HL-60 (cell line): ENCODE measurements around the gene NT5DC3.

Source experiments
- DNase-seq, 2 experiments: peaks; one replicate each; pipeline ENCODE4 v3.0.0-alpha.2; 2010 to 2020; ENCODE audit warnings: low read depth in 1 of 2, low spot score in 1 of 2
- H3K27ac ChIP-seq: fragments of 250-450 bp; sonication (Bioruptor Pico); replicated peaks from 2 replicates; pipeline ENCODE4 v1.5.1; 2020; ENCODE audit warnings: mild to moderate bottlenecking, moderate library complexity
- H3K27me3 ChIP-seq: fragments of 250-450 bp; sonication (Bioruptor Pico); 2 replicates; pipeline ENCODE4 v1.5.1; 2021; ENCODE audit warnings: mild to moderate bottlenecking, moderate library complexity; ENCODE audit not compliant: insufficient read depth, poor library complexity, severe bottlenecking
- H3K4me3 ChIP-seq: replicated peaks from 2 replicates; pipeline ENCODE4 v1.5.1; 2011; ENCODE audit warnings: mild to moderate bottlenecking, control low read depth, low read length; ENCODE audit not compliant: insufficient read depth
- CTCF ChIP-seq: IDR thresholded peaks from one replicate; pipeline ENCODE4 v1.5.1; 2011; ENCODE audit warnings: low read length, control low read depth, inconsistent platforms; ENCODE audit not compliant: insufficient read depth
- GABPA ChIP-seq: IDR thresholded peaks from 2 replicates; pipeline ENCODE4 v1.6.1; 2012; ENCODE audit warnings: low read depth
- POLR2AphosphoS5 ChIP-seq: IDR thresholded peaks from 2 replicates; pipeline ENCODE4 v1.6.1; 2012; ENCODE audit warnings: low read depth
- REST ChIP-seq: IDR thresholded peaks from 2 replicates; pipeline ENCODE4 v1.6.1; 2012; ENCODE audit warnings: low read depth; ENCODE audit not compliant: insufficient replicate concordance
- SPI1 ChIP-seq: IDR thresholded peaks from 2 replicates; pipeline ENCODE4 v1.6.1; 2012; ENCODE audit warnings: low read depth, mild to moderate bottlenecking, borderline replicate concordance

Gene NT5DC3

GRCh38 chr12:103832048-103832997 lies 8.7 kb downstream of the NT5DC3 start:
- H3K27ac ChIP-seq = peak overlapping the region; percentile 39
- DNase-seq = no peak
- no peak for TF ChIP-seq GABPA
- peak; percentile 86 for TF ChIP-seq SPI1

GRCh38 chr12:103830730-103831320 lies 10.2 kb downstream of the NT5DC3 start:
- DNase-seq = no peak
- Histone ChIP-seq H3K27me3 (no peaks in the 10 kb centered on the region), H3K27ac (no peak overlapping the region), H3K4me3 (no peak overlapping the region)
- no peak for TF ChIP-seq POLR2AphosphoS5

More at GRCh38 chr12:103832048-103832997, 8.7 kb downstream of the NT5DC3 start:
- H3K4me3 ChIP-seq = no peak overlapping the region
- no peaks in the 10 kb centered on the region for H3K27me3 ChIP-seq

- Histone ChIP-seq H3K4me3 (no peak overlapping the region), H3K27ac (no peak overlapping the region), H3K27me3 (no peaks in the 10 kb centered on the region)
- no peak for TF ChIP-seq REST
- no peak for TF ChIP-seq GABPA
- TF ChIP-seq POLR2AphosphoS5 = no peak
- no peak for TF ChIP-seq CTCF
- no peak for TF ChIP-seq SPI1
- no peak for DNase-seq
Measured at GRCh38 chr12:103830025-103830725, 10.9 kb downstream of the NT5DC3 start.

GRCh38 chr12:103829092-103829491 lies 11.9 kb downstream of the NT5DC3 start:
- Histone ChIP-seq H3K27ac (peak overlapping the region; percentile 36), H3K4me3 (no peak overlapping the region), H3K27me3 (no peaks in the 10 kb centered on the region)
- no peak for TF ChIP-seq GABPA
- TF ChIP-seq REST = no peak
- TF ChIP-seq SPI1 = no peak
- no peak for TF ChIP-seq CTCF
- no peak for TF ChIP-seq POLR2AphosphoS5
- DNase-seq = peak in 1 of 2 experiments; percentile 55
